GM12891 (cell line): ENCODE data around the gene C12orf54.
"Not testable (repeated sequence)": the region's sequence is repeated elsewhere in the genome, so short reads cannot be mapped to it uniquely, and the experiment has no call there.

Experiments
- PAX5 ChIP-seq: IDR thresholded peaks from 2 replicates; pipeline ENCODE4 v1.6.1; 2011; ENCODE audit warnings: low read length, moderate library complexity, mild to moderate bottlenecking; ENCODE audit not compliant: insufficient read depth, severe bottlenecking
- POLR2A ChIP-seq: IDR thresholded peaks from 2 replicates; pipeline ENCODE4 v1.6.1; 2011; ENCODE audit warnings: low read depth, low read length, control low read depth
- POLR2AphosphoS5 ChIP-seq: IDR thresholded peaks from 2 replicates; pipeline ENCODE4 v1.6.1; 2011; ENCODE audit warnings: low read depth, low read length, control low read depth
- POU2F2 ChIP-seq: IDR thresholded peaks from 2 replicates; pipeline ENCODE4 v1.6.1; 2011; ENCODE audit warnings: low read depth, mild to moderate bottlenecking, control low read depth, low read length, moderate library complexity
- SPI1 ChIP-seq: IDR thresholded peaks from 2 replicates; pipeline ENCODE4 v1.6.1; 2011; ENCODE audit warnings: low read depth, low read length, control low read depth
- TAF1 ChIP-seq: IDR thresholded peaks from 2 replicates; pipeline ENCODE4 v1.6.1; 2011; ENCODE audit warnings: low read depth, low read length, control low read depth

DNA sequence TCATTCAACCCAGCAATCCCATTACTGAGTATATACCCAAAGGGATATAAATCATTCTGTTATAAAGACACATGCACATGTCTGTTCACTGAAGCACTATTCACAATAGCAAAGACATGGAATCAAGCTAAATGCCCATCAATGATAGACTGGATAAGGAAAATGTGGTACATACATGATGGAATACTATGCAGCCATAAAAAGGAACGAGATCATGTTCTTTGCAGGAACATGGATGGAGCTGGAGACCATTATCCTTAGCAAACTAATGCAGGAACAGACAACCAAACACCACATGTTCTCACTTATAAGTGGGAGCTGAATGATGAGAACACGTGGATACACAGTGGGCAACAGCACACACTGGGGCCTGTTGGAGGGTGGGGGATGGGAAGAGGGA, 29.3 kb upstream of the C12orf54 start:
- not testable (repeated sequence) for TF ChIP-seq POLR2AphosphoS5, POLR2A, PAX5, POU2F2, TAF1, SPI1
